ENCODE results near the gene KCNJ10.
A peak's percentile ranks its signal among the peaks of the same experiment; 100 is the strongest.

KCNJ10 gene

GRCh38 chr1:160083968-160084770 is 14.2 kb upstream of the KCNJ10 start:
- peak; percentile 47 to 67 for DNase-seq
- TF ChIP-seq POLR2A (IDR thresholded peaks at IDR 0.05; ENCODE audit: low read length) = no peak
- TF ChIP-seq GATA1 (IDR thresholded peaks at IDR 0.05; ENCODE audit: low read depth, low read length) = no peak

GRCh38 chr1:160082926-160083325 is 13.0 kb upstream of the KCNJ10 start:
- DNase-seq = no peak
- TF ChIP-seq POLR2A (IDR thresholded peaks at IDR 0.05; ENCODE audit: low read length) (no peak), GATA1 (IDR thresholded peaks at IDR 0.05; ENCODE audit: low read depth, low read length) (no peak)

- TF ChIP-seq POLR2A (IDR thresholded peaks at IDR 0.05; ENCODE audit: low read length) (no peak), GATA1 (IDR thresholded peaks at IDR 0.05; ENCODE audit: low read depth, low read length) (no peak)
- no peak for DNase-seq
These were observed 12.5 kb upstream of the KCNJ10 start for GRCh38 chr1:160082487-160082886.

GRCh38 chr1:160081261-160081936 is 11.4 kb upstream of the KCNJ10 start, which contains the start of gene KCNJ9:
KCNJ9 (plus strand) TSS chr1:160081538; CDS start chr1:160084031, 2,493 bp downstream.
- TF ChIP-seq GATA1 (IDR thresholded peaks at IDR 0.05; ENCODE audit: low read depth, low read length) (no peak), POLR2A (IDR thresholded peaks at IDR 0.05; ENCODE audit: low read length) (no peak)
- no peak for DNase-seq

- no peak for TF ChIP-seq POLR2A (IDR thresholded peaks at IDR 0.05; ENCODE audit: low read length)
- TF ChIP-seq GATA1 (IDR thresholded peaks at IDR 0.05; ENCODE audit: low read depth, low read length) = no peak
- no peak for DNase-seq
These were observed 10.6 kb upstream of the KCNJ10 start for GRCh38 chr1:160080381-160081100.

GRCh38 chr1:160079448-160079847 is 9.5 kb upstream of the KCNJ10 start:
- TF ChIP-seq POLR2A (IDR thresholded peaks at IDR 0.05; ENCODE audit: low read length) (no peak), GATA1 (IDR thresholded peaks at IDR 0.05; ENCODE audit: low read depth, low read length) (no peak)
- DNase-seq = no peak

GRCh38 chr1:160078512-160079195 is 8.7 kb upstream of the KCNJ10 start:
- TF ChIP-seq POLR2A (IDR thresholded peaks at IDR 0.05; ENCODE audit: low read length) (no peak), GATA1 (IDR thresholded peaks at IDR 0.05; ENCODE audit: low read depth, low read length) (no peak)
- DNase-seq = peak; percentile 57 to 66

GRCh38 chr1:160077486-160077885 is 7.5 kb upstream of the KCNJ10 start:
- no peak for DNase-seq
- no peak for TF ChIP-seq POLR2A (IDR thresholded peaks at IDR 0.05; ENCODE audit: low read length)
- TF ChIP-seq GATA1 (IDR thresholded peaks at IDR 0.05; ENCODE audit: low read depth, low read length) = no peak

- DNase-seq = no peak
- no peak for TF ChIP-seq GATA1 (IDR thresholded peaks at IDR 0.05; ENCODE audit: low read depth, low read length)
- TF ChIP-seq POLR2A (IDR thresholded peaks at IDR 0.05; ENCODE audit: low read length) = no peak
These were observed 6.3 kb upstream of the KCNJ10 start for GRCh38 chr1:160076295-160076694.

- DNase-seq = no peak
- TF ChIP-seq POLR2A (IDR thresholded peaks at IDR 0.05; ENCODE audit: low read length) (no peak), GATA1 (IDR thresholded peaks at IDR 0.05; ENCODE audit: low read depth, low read length) (no peak)
These were observed 5.9 kb upstream of the KCNJ10 start for GRCh38 chr1:160075836-160076235.

GRCh38 chr1:160074865-160075264 is 4.9 kb upstream of the KCNJ10 start:
- DNase-seq = no peak
- TF ChIP-seq GATA1 (IDR thresholded peaks at IDR 0.05; ENCODE audit: low read depth, low read length) (no peak), POLR2A (IDR thresholded peaks at IDR 0.05; ENCODE audit: low read length) (no peak)

- TF ChIP-seq POLR2A (IDR thresholded peaks at IDR 0.05; ENCODE audit: low read length) = no peak
- no peak for TF ChIP-seq GATA1 (IDR thresholded peaks at IDR 0.05; ENCODE audit: low read depth, low read length)
- DNase-seq = no peak
These were observed 1.3 kb upstream of the KCNJ10 start for GRCh38 chr1:160071289-160071688.
